ENCODE results near the gene SLC2A9.

SLC2A9 gene

GRCh38 chr4:10020871-10021652 is at the start of gene SLC2A9:
Gene SLC2A9 (minus strand): TSS chr4:10021497. CDS start chr4:10021429, 68 bp downstream.
- TF ChIP-seq GATA3 (IDR thresholded peaks at IDR 0.05; ENCODE audit: low read depth, low read length) (no peak), GATA2 (IDR thresholded peaks at IDR 0.05; ENCODE audit: low read depth, low read length) (no peak)

GRCh38 chr4:10069075-10069642 is 47.9 kb upstream of the SLC2A9 start:
- TF ChIP-seq GATA2 (IDR thresholded peaks at IDR 0.05; ENCODE audit: low read depth, low read length) (no peak), GATA3 (IDR thresholded peaks at IDR 0.05; ENCODE audit: low read depth, low read length) (no peak)

DNA sequence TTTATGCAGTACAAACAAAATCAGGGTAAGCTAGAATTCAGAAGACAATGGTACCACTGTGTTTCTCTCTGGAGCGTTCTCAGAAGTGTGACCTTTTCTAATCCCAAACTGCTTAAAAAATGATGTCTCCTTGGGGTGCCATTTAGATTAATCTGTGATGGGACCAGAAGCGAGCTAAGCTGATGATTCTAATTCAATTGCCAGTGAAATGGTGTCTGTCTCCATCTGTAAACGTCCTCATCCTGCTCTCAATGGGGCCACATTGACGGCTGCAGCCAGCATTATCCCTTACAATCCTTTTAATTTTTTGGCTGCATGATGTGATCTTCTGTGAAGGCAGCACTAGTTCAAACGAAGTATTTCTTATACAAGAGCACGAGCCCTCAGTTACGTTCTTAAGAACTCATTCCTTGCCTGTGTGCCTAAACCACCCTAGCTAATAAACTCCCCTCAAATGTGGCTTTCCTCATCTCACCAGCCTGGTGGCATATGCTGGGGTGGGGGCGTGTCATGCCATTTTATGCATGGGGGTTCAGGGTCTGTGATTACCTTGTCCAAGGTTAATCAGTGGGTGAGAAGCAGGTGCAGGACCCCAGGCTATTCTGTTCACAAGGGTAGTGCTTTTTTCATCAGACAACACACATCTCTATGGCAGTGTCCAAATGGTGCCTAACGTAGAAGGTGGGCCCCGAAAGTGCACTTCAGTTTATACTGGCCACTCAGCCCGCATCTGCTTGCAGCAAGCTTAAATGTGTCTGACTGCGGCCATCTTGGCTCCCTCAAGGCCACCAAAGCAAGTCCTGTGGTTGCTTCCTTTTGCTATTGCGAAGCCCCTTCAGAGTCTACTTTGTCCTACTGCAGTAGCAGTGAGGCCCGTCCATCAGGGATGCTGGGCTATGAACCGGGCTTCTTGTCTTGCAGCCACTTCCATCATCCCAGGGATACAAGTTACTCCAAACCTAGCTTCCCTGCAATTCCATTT is 45.7 kb upstream of the SLC2A9 start:
- TF ChIP-seq GATA2 (IDR thresholded peaks at IDR 0.05; ENCODE audit: low read depth, low read length) (no peak), GATA3 (IDR thresholded peaks at IDR 0.05; ENCODE audit: low read depth, low read length) (no peak)

DNA sequence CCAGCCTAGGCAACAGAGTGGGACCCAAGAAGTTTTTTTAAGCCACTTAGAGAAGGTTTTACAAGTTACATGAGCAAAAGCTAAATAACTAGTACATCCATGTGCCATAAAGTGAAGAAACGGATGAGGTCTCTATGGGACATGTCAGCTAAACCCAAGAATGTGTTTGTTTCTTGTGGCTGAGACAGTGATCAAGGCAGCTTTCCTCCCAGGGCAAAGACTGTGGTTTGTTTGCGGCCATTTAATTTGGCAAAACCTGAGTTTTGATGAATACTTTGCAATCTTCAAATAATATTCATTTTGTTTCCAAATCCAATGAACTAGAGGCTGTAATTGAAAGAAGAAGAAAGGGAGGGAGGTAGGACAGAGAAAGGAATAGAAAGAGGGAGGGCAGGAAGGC is 44.9 kb upstream of the SLC2A9 start:
- TF ChIP-seq GATA3 (IDR thresholded peaks at IDR 0.05; ENCODE audit: low read depth, low read length) (no peak), GATA2 (IDR thresholded peaks at IDR 0.05; ENCODE audit: low read depth, low read length) (no peak)

- no peak for TF ChIP-seq GATA2 (IDR thresholded peaks at IDR 0.05; ENCODE audit: low read depth, low read length)
- no peak for TF ChIP-seq GATA3 (IDR thresholded peaks at IDR 0.05; ENCODE audit: low read depth, low read length)
Measured at GRCh38 chr4:10063544-10064300, 42.4 kb upstream of the SLC2A9 start.

GRCh38 chr4:10061650-10062415 is 40.5 kb upstream of the SLC2A9 start:
- no peak for TF ChIP-seq GATA3 (IDR thresholded peaks at IDR 0.05; ENCODE audit: low read depth, low read length)
- TF ChIP-seq GATA2 (IDR thresholded peaks at IDR 0.05; ENCODE audit: low read depth, low read length): no peak

- no peak for TF ChIP-seq GATA3 (IDR thresholded peaks at IDR 0.05; ENCODE audit: low read depth, low read length)
- no peak for TF ChIP-seq GATA2 (IDR thresholded peaks at IDR 0.05; ENCODE audit: low read depth, low read length)
Measured at GRCh38 chr4:10058371-10058770, 37.1 kb upstream of the SLC2A9 start.

GRCh38 chr4:10057023-10057395 is 35.7 kb upstream of the SLC2A9 start:
- TF ChIP-seq GATA3 (IDR thresholded peaks at IDR 0.05; ENCODE audit: low read depth, low read length): no peak
- TF ChIP-seq GATA2 (IDR thresholded peaks at IDR 0.05; ENCODE audit: low read depth, low read length): no peak

- TF ChIP-seq GATA3 (IDR thresholded peaks at IDR 0.05; ENCODE audit: low read depth, low read length) (no peak), GATA2 (IDR thresholded peaks at IDR 0.05; ENCODE audit: low read depth, low read length) (no peak)
Measured at GRCh38 chr4:10056334-10057022, 35.2 kb upstream of the SLC2A9 start.

- TF ChIP-seq GATA2 (IDR thresholded peaks at IDR 0.05; ENCODE audit: low read depth, low read length) (no peak), GATA3 (IDR thresholded peaks at IDR 0.05; ENCODE audit: low read depth, low read length) (no peak)
Measured at GRCh38 chr4:10055871-10056270, 34.6 kb upstream of the SLC2A9 start.

GRCh38 chr4:10054571-10055041 is 33.3 kb upstream of the SLC2A9 start:
- TF ChIP-seq GATA2 (IDR thresholded peaks at IDR 0.05; ENCODE audit: low read depth, low read length): no peak
- no peak for TF ChIP-seq GATA3 (IDR thresholded peaks at IDR 0.05; ENCODE audit: low read depth, low read length)

All from SH-SY5Y (cell line).